ENCODE results near the gene PXMP2. TPM values are rescaled to one million over a fixed set of nuclear protein-coding genes. Genes with fewer than 3 reads are reported as not detected.

Gene PXMP2
- polyA plus RNA-seq, 2 of the 4 experiments (the other 2 are of a cell fraction), result 18.7 to 21.3 TPM

- 96% methylated on average over 25 of the region's 25 CpGs for WGBS (ENCODE audit: missing lambda C conversion rate)
- CTCF ChIA-PET, result interaction anchor here (0.9 kb wide), 1 partner anchor 15 kb away, joined by 3 read pairs; no protein-coding TSS in a partner anchor
Measured at GRCh38 chr12:132720606-132721345, 33.4 kb downstream of the PXMP2 start.

GRCh38 chr12:132723015-132723763 lies 35.8 kb downstream of the PXMP2 start:
- no peak overlapping the region for H3K4me2 ChIP-seq
- CTCF ChIA-PET, result interaction anchor here (1.3 kb wide), 1 partner anchor 18 kb away, joined by 3 read pairs; no protein-coding TSS in a partner anchor
- DNase-seq (ENCODE audit: low read depth in 1 of 2, low spot score in 1 of 2) (no peak), FAIRE-seq (no peak), ATAC-seq (peak in 1 of 2 experiments; percentile 7; a peak in 1 of 6 replicates)
- no peaks in the 10 kb centered on the region for H3K4me1 ChIP-seq
- H3K27ac ChIP-seq, result no peak overlapping the region
- H3K4me3 ChIP-seq, result no peak overlapping the region
- 0 out of 2 replicates have a peak, but pooled peaks have one; percentile 48 for TF ChIP-seq PBX3 (IDR thresholded peaks at IDR 0.05)
- no peak for TF ChIP-seq NR3C1 (IDR thresholded peaks at IDR 0.05)
- TF ChIP-seq EHMT2 (IDR thresholded peaks at IDR 0.05; ENCODE audit: low read depth), result no peak
- no peak for TF ChIP-seq POLR2AphosphoS2 (conservative IDR thresholded peaks at IDR 0.05; ENCODE audit: low read length)
- WGBS (ENCODE audit: missing lambda C conversion rate), result 93% methylated on average over 30 of the region's 30 CpGs
- POLR2A ChIA-PET, result no interaction called here
- H3K9me3 ChIP-seq, result no peaks in the 10 kb centered on the region

More at GRCh38 chr12:132720606-132721345, 33.4 kb downstream of the PXMP2 start:
- no peaks in the 10 kb centered on the region for H3K4me1 ChIP-seq
- H3K9me3 ChIP-seq, result no peaks in the 10 kb centered on the region
- no peak for ATAC-seq
- H3K4me2 ChIP-seq, result no peak overlapping the region
- no peak overlapping the region for H3K4me3 ChIP-seq
- TF ChIP-seq HEYL (CRISPR knock-in tag; IDR thresholded peaks at IDR 0.05) (no peak), RFX5 (IDR thresholded peaks at IDR 0.05) (no peak), EHF (CRISPR knock-in tag; IDR thresholded peaks at IDR 0.05) (no peak), FOXS1 (CRISPR knock-in tag; IDR thresholded peaks at IDR 0.05) (no peak), ZC3H11A (IDR thresholded peaks at IDR 0.05) (no peak), CTCF (IDR thresholded peaks at IDR 0.05) (no peak), HOXB5 (CRISPR knock-in tag; IDR thresholded peaks at IDR 0.05) (no peak), GATA3 (IDR thresholded peaks at IDR 0.05; ENCODE audit: borderline replicate concordance) (no peak), HOXA7 (CRISPR knock-in tag; IDR thresholded peaks at IDR 0.05) (no peak), ZFP36 (IDR thresholded peaks at IDR 0.05; ENCODE audit: borderline replicate concordance, partially characterized antibody) (no peak), POLR2A (IDR thresholded peaks at IDR 0.05; ENCODE audit: low read length) (no peak), CHD2 (IDR thresholded peaks at IDR 0.05; ENCODE audit: low read length, partially characterized antibody) (no peak), BHLHE40 (IDR thresholded peaks at IDR 0.05; ENCODE audit: low read depth, low read length) (no peak), PHF8 (IDR thresholded peaks at IDR 0.05; ENCODE audit: borderline replicate concordance, low read depth) (no peak), MAX (IDR thresholded peaks at IDR 0.05) (no peak)
- TF ChIP-seq, protein P1, sequence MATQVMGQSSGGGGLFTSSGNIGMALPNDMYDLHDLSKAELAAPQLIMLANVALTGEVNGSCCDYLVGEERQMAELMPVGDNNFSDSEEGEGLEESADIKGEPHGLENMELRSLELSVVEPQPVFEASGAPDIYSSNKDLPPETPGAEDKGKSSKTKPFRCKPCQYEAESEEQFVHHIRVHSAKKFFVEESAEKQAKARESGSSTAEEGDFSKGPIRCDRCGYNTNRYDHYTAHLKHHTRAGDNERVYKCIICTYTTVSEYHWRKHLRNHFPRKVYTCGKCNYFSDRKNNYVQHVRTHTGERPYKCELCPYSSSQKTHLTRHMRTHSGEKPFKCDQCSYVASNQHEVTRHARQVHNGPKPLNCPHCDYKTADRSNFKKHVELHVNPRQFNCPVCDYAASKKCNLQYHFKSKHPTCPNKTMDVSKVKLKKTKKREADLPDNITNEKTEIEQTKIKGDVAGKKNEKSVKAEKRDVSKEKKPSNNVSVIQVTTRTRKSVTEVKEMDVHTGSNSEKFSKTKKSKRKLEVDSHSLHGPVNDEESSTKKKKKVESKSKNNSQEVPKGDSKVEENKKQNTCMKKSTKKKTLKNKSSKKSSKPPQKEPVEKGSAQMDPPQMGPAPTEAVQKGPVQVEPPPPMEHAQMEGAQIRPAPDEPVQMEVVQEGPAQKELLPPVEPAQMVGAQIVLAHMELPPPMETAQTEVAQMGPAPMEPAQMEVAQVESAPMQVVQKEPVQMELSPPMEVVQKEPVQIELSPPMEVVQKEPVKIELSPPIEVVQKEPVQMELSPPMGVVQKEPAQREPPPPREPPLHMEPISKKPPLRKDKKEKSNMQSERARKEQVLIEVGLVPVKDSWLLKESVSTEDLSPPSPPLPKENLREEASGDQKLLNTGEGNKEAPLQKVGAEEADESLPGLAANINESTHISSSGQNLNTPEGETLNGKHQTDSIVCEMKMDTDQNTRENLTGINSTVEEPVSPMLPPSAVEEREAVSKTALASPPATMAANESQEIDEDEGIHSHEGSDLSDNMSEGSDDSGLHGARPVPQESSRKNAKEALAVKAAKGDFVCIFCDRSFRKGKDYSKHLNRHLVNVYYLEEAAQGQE (IDR thresholded peaks at IDR 0.05), result no peak
- TF ChIP-seq, protein P2, sequence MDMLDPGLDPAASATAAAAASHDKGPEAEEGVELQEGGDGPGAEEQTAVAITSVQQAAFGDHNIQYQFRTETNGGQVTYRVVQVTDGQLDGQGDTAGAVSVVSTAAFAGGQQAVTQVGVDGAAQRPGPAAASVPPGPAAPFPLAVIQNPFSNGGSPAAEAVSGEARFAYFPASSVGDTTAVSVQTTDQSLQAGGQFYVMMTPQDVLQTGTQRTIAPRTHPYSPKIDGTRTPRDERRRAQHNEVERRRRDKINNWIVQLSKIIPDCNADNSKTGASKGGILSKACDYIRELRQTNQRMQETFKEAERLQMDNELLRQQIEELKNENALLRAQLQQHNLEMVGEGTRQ (IDR thresholded peaks at IDR 0.05), result no peak
- POLR2A ChIA-PET, result no interaction called here
- FAIRE-seq, result no peak
- DNase-seq (ENCODE audit: low read depth in 1 of 2, low spot score in 1 of 2), result no peak
- H3K27ac ChIP-seq, result no peak overlapping the region
